MCF 10A (cell line): ENCODE results near the gene FNDC8. TPM values are rescaled to one million over a fixed set of nuclear protein-coding genes. Genes with fewer than 3 reads are reported as not detected.

Experiments used
- BruUV-seq: library from RNA; stranded (reverse); fragments of 400-500 nt; replicated peaks from 2 replicates; lab custom pipeline; 2021; lab: Mats Ljungman, UMichigan
- CTCF ChIA-PET: fragments of 300-600 bp; sonication (Branson Sonifier 250); formaldehyde crosslinking; extraction: SDS; loops from one replicate; lab custom pipeline; 2021; ENCODE audit warnings: antibody characterized with exemption, inconsistent platforms; lab: Yijun Ruan, JAX
- POLR2A ChIA-PET: fragments of 300-600, 350-650 bp; sonication (Branson Sonifier 250); formaldehyde crosslinking; extraction: SDS; loops from one replicate; lab custom pipeline; 2020; ENCODE audit warnings: antibody characterized with exemption, inconsistent platforms; lab: Yijun Ruan, JAX
- DNase-seq: peaks from one replicate; pipeline ENCODE4 v3.0.0-alpha.2; 2018; ENCODE audit not compliant: unreplicated experiment
- H3K27ac Mint-ChIP-seq: one replicate; pipeline ENCODE4 v1.8.0; 2022; ENCODE audit warnings: mild to moderate bottlenecking, low read depth, mixed read lengths; ENCODE audit not compliant: unreplicated experiment
- H3K27me3 Mint-ChIP-seq: one replicate; pipeline ENCODE4 v1.8.0; 2022; ENCODE audit warnings: mixed read lengths; ENCODE audit not compliant: insufficient read depth, unreplicated experiment
- H3K36me3 Mint-ChIP-seq: one replicate; pipeline ENCODE4 v1.8.0; 2022; ENCODE audit warnings: mild to moderate bottlenecking, moderate library complexity, mixed read lengths; ENCODE audit not compliant: insufficient read depth, unreplicated experiment
- H3K4me1 Mint-ChIP-seq: one replicate; pipeline ENCODE4 v1.8.0; 2022; ENCODE audit warnings: mixed read lengths; ENCODE audit not compliant: insufficient read depth, unreplicated experiment
- H3K4me3 Mint-ChIP-seq: one replicate; pipeline ENCODE4 v1.8.0; 2022; ENCODE audit warnings: mild to moderate bottlenecking, moderate library complexity, mixed read lengths; ENCODE audit not compliant: unreplicated experiment
- H3K9me3 Mint-ChIP-seq: one replicate; pipeline ENCODE4 v1.8.0; 2022; ENCODE audit warnings: mixed read lengths; ENCODE audit not compliant: unreplicated experiment
- CTCF ChIP-seq: fragments of 200-600 bp; IDR thresholded peaks from one replicate; pipeline ENCODE4 v1.8.0; 2022; ENCODE audit warnings: antibody characterized with exemption, mild to moderate bottlenecking; ENCODE audit not compliant: unreplicated experiment
- intact Hi-C: fragments of 100-400 bp; cut with micrococcal nuclease; formaldehyde crosslinking; loops from 2 replicates; pipeline ENCODE4 v1.14.1; 2022
- total RNA-seq: library from RNA; stranded (reverse); gene quantifications from 2 replicates; pipeline ENCODE4 v1.2.3, GENCODE V29; 2022

FNDC8 gene
- total RNA-seq, 1 experiment from 2014 or later, result not detected

DNA sequence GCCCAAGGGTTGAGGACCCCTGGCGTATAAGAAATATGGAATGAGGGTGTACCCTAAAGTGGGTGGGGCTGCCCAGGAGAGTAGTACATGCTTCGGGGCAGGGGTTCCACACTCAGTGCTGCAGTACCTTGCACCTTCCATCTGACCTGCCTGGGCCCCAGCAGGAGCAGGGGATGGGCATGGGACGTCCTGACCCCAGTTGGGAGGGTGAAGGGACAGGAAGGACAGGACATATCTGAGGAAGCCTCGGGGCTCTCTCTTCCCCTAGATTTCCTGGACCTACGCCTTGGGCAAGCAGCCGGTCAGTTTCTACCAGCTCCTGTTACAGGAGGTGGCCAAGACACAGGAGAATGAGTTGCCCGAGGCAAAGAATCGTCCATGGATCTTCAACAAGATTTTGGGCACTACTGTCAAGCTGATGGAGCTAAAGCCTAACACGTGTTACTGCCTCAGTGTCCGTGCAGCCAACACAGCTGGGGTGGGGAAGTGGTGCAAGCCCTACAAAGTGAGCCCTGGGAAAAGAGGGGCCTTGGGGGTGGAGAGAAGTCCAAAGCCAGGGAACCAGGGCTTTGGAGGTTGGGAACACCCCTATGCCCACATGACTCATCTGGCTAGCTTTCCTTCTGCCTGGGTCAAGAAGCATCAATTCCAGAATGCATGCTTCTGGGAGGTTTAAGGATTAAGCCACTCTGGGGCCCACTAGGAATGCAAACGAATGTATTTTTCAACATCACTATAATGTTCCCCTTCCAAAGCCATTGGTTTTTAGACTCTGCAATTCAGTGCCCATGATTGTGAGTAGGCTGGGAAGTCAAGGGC lies 7.9 kb downstream of the FNDC8 start:
- Mint-ChIP-seq H3K4me3 (no peak overlapping the region), H3K9me3 (no peaks in the 10 kb centered on the region), H3K27ac (no peak overlapping the region), H3K36me3 (peaks cover 24% of the 10 kb centered on the region), H3K4me1 (no peaks in the 10 kb centered on the region), H3K27me3 (no peaks in the 10 kb centered on the region)
- DNase-seq, result no peak
- ChIA-PET CTCF (interaction anchor here (0.6 to 2.8 kb wide), 7 partner anchors 10 to 709 kb away, joined by 3 to 27 read pairs (median 4); partner anchors contain the start of gene RAD51D), POLR2A (interaction anchor here (0.9 kb wide), 1 partner anchor 42 kb away, joined by 3 read pairs; no protein-coding TSS in a partner anchor)
- intact Hi-C loops, result no loop called here
- TSS peak; percentile 10 for BruUV-seq
- no peak for TF ChIP-seq CTCF

DNA sequence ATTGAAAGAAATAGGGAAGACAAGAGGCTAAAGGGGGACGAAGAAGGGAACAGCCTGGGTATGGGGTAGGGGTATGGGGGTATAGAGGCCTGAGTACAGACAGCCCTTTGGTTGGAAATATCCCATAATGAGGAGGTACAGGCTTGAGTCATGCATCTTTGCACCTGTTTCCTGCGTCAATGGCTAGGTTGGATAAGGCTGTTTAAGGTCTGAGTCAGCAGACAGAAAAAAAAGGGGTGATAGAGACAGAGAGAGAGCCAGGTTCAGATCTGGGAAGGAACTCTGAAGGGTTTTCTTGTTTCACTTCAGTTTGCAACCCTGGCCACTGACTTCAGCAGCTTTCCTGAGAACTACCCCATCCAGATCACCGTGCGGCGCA lies 8.5 kb downstream of the FNDC8 start:
- no peak for DNase-seq
- CTCF ChIA-PET, result interaction anchor here (0.8 to 2.8 kb wide), 4 partner anchors 11 to 709 kb away, joined by 3 to 27 read pairs (median 4); partner anchors contain the start of gene RAD51D
- no TSS peak for BruUV-seq
- Mint-ChIP-seq H3K27me3 (no peaks in the 10 kb centered on the region), H3K27ac (no peak overlapping the region), H3K4me1 (no peaks in the 10 kb centered on the region), H3K9me3 (no peaks in the 10 kb centered on the region), H3K36me3 (peaks cover 30% of the 10 kb centered on the region), H3K4me3 (no peak overlapping the region)
- POLR2A ChIA-PET, result interaction anchor here (0.7 kb wide), 1 partner anchor 20 kb away, joined by 3 read pairs; no protein-coding TSS in a partner anchor
- intact Hi-C loops, result no loop called here
- no peak for TF ChIP-seq CTCF

GRCh38 chr17:35130392-35130791 lies 9.0 kb downstream of the FNDC8 start:
- no peaks in the 10 kb centered on the region for H3K27me3 Mint-ChIP-seq
- peaks cover 35% of the 10 kb centered on the region for H3K36me3 Mint-ChIP-seq
- H3K4me3 Mint-ChIP-seq, result no peak overlapping the region
- no peaks in the 10 kb centered on the region for H3K9me3 Mint-ChIP-seq
- TF ChIP-seq CTCF, result no peak
- no peak overlapping the region for H3K27ac Mint-ChIP-seq
- no TSS peak for BruUV-seq
- H3K4me1 Mint-ChIP-seq, result no peaks in the 10 kb centered on the region
- ChIA-PET CTCF (interaction anchor here (1.1 to 2.8 kb wide), 4 partner anchors 11 to 133 kb away, joined by 3 to 27 read pairs (median 4); partner anchors contain the start of gene RAD51D), POLR2A (interaction anchor here (0.7 to 1.2 kb wide), 2 partner anchors 12 to 21 kb away, joined by 3 read pairs; no protein-coding TSS in a partner anchor)
- intact Hi-C loops, result no loop called here
- no peak for DNase-seq

DNA sequence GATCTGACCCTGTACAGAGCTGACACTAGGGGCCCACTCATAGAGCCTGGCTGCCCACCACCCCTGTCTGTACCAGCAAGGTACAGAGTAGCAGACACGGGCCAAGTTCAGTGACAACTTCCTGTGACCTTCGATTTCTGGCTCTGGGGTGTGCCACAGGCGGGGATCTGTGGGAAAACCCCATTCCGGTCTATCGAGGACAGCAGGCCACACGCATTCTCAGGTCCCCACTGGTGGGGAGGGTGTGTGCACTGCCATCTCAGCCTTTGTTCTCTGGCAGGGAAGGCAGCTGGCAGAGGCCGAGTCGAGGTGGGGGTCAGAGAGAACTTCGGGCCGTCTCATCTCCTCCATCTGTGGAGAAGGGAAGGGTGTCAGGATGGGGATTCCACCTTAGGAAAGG lies 10.7 kb downstream of the FNDC8 start:
- no peak overlapping the region for H3K4me3 Mint-ChIP-seq
- H3K4me1 Mint-ChIP-seq, result no peaks in the 10 kb centered on the region
- no peak for TF ChIP-seq CTCF
- peaks cover 45% of the 10 kb centered on the region for H3K36me3 Mint-ChIP-seq
- no peak for DNase-seq
- H3K27me3 Mint-ChIP-seq, result no peaks in the 10 kb centered on the region
- intact Hi-C loops, result no loop called here
- no peak overlapping the region for H3K27ac Mint-ChIP-seq
- CTCF ChIA-PET, result no interaction called here
- no peaks in the 10 kb centered on the region for H3K9me3 Mint-ChIP-seq
- BruUV-seq, result no TSS peak
- POLR2A ChIA-PET, result no interaction called here
